ENCODE data around the gene SPAAR. TPM values are rescaled to one million over a fixed set of nuclear protein-coding genes. Genes with fewer than 3 reads are reported as not detected.

The SPAAR gene
- total RNA-seq, 1 donor from 2014 or later, result 0.29 TPM

DNA sequence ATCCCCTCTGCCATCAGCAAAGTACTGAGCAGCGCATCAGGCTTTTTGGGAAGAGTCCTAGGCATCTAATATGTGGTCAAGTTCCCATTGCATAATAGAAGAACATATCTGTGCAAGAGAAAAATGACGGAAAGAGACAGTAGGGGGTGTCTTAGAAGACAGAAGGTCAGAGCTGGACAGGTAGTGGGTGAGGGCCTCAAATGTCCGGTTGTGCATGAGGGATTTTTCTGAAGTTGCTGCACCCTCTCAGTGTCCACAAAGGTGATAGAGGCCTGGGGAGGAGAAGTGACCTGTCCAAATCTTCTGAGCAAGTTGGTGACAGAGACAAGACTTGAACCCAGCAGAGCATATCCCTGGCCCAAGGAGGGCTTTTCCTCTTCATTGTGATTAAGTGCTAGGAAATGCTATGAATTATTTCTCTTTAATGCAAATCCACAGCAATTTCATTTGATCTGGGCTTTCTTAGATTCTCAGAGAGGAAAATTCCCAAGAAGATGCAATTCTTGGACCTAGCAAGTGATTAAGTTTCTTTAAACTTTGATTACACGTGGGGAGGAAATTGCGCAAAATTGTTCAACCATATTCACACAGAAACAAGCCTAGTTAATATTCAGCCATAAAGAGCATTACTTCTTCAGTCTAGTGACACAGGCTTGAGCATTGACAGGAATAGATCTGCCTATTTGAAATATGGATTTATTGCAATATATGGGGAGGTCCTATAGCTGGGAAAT lies 49.0 kb downstream of the SPAAR start, which contains the start of gene OR2S2:
OR2S2 (minus strand) TSS at position 51 of the 734 bp plus-strand sequence. CDS start 56 bp downstream, outside the sequence.
- peak; percentile 67 for DNase-seq (ENCODE audit: low read depth)
- H3K4me3 ChIP-seq (ENCODE audit: low read depth, low read length), result no peak within 1 kb of the TSS
- TF ChIP-seq, protein P1, sequence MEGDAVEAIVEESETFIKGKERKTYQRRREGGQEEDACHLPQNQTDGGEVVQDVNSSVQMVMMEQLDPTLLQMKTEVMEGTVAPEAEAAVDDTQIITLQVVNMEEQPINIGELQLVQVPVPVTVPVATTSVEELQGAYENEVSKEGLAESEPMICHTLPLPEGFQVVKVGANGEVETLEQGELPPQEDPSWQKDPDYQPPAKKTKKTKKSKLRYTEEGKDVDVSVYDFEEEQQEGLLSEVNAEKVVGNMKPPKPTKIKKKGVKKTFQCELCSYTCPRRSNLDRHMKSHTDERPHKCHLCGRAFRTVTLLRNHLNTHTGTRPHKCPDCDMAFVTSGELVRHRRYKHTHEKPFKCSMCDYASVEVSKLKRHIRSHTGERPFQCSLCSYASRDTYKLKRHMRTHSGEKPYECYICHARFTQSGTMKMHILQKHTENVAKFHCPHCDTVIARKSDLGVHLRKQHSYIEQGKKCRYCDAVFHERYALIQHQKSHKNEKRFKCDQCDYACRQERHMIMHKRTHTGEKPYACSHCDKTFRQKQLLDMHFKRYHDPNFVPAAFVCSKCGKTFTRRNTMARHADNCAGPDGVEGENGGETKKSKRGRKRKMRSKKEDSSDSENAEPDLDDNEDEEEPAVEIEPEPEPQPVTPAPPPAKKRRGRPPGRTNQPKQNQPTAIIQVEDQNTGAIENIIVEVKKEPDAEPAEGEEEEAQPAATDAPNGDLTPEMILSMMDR (conservative IDR thresholded peaks at IDR 0.05; ENCODE audit: low read depth, low read length), result no peak

DNA sequence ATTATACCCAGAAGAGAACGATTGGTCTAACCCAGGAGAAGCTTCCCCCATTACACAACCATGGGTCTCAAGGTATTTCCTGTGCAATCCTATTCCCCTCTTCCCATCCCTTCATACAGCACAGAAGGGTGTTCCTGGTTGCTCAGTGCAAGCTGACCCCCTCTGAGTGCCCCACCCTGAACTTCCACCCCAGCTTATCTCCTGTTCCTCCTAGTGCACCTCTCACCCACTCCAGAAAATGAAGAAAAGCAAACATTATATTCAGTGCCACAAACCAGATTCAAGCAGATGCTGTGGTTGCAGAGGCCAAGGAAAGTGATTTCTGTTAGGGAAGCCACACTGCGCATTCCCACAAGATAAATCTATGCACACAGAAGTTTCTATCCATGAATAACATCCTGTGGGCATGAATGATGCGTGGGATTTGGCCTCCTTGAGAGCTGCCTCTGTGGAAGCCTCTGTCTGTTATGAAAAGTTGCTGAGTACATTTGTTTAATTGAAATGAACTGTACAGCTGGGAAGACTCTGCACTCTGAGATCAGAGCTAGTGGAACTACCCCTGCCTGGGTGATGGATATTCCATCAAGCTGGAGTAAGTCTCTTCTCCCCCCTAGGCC lies 50.9 kb downstream of the SPAAR start:
- TF ChIP-seq, protein P1 (conservative IDR thresholded peaks at IDR 0.05; ENCODE audit: low read depth, low read length), result no peak
- DNase-seq (ENCODE audit: low read depth), result no peak
- no peak overlapping the region for H3K4me3 ChIP-seq (ENCODE audit: low read depth, low read length)

Other genes with a start within 250 kb of the SPAAR start
- gene ARHGEF39, start 244.3 kb upstream of the SPAAR start, total RNA-seq, result 11.9 and 17.5 TPM in 2 replicates
- 0.43 TPM in 1 of 2 replicates, not detected in the other for gene CA9, start 235.6 kb upstream of the SPAAR start, total RNA-seq
- gene TPM2, start 219.6 kb upstream of the SPAAR start, total RNA-seq, result 265 and 267 TPM in 2 replicates
- gene TLN1, start 177.3 kb upstream of the SPAAR start, total RNA-seq, result 114 and 177 TPM in 2 replicates
- 49.9 and 66.4 TPM in 2 replicates for gene CREB3, start 176.8 kb upstream of the SPAAR start, total RNA-seq
- 32.8 and 39.3 TPM in 2 replicates for gene GBA2, start 160.3 kb upstream of the SPAAR start, total RNA-seq
- gene RGP1, start 160.2 kb upstream of the SPAAR start, total RNA-seq, result 13.6 and 14.9 TPM in 2 replicates
- not detected in 2 replicates for gene MSMP, start 155.2 kb upstream of the SPAAR start, total RNA-seq
- gene NPR2, start 117.9 kb upstream of the SPAAR start, total RNA-seq, result 7.3 and 11.0 TPM in 2 replicates
- gene SPAG8, start 97.2 kb upstream of the SPAAR start, total RNA-seq, result 0.12 and 0.14 TPM in 2 replicates
- 25.9 and 32.5 TPM in 2 replicates for gene HINT2, start 94.4 kb upstream of the SPAAR start, total RNA-seq
- gene FAM221B, start 80.8 kb upstream of the SPAAR start, total RNA-seq, result not detected in 2 replicates
- gene TMEM8B, start 80.3 kb upstream of the SPAAR start, total RNA-seq, result 2.5 and 4.2 TPM in 2 replicates
- gene OR13J1, start 39.1 kb upstream of the SPAAR start, total RNA-seq, result not detected in 2 replicates
- gene HRCT1, start 3.3 kb upstream of the SPAAR start, total RNA-seq, result 0.58 TPM in 1 of 2 replicates, not detected in the other
- gene OR2S2, start 48.7 kb downstream of the SPAAR start, total RNA-seq, result not detected in 2 replicates
- 5.7 and 6.6 TPM in 2 replicates for gene RECK, start 127.4 kb downstream of the SPAAR start, total RNA-seq
- gene GLIPR2, start 227.2 kb downstream of the SPAAR start, total RNA-seq, result 23.6 and 42.7 TPM in 2 replicates

All from epithelial cell of proximal tubule (primary cell).